NT2/D1 (cell line): ENCODE results near the gene LRRC34.
A peak's percentile ranks its signal among the peaks of the same experiment; 100 is the strongest.

Experiments
- DNase-seq: peaks from one replicate; pipeline ENCODE4 v3.0.0-alpha.2; 2011; ENCODE audit warnings: low read depth, low spot score
- H3K27me3 ChIP-seq: 2 replicates; pipeline ENCODE4 v1.6.0; 2011; ENCODE audit warnings: mild to moderate bottlenecking; ENCODE audit not compliant: insufficient read length, insufficient read depth
- H3K36me3 ChIP-seq: 2 replicates; pipeline ENCODE4 v1.6.1; 2011; ENCODE audit warnings: mild to moderate bottlenecking, low read length, mixed read lengths; ENCODE audit not compliant: insufficient read depth, insufficient read length
- H3K4me1 ChIP-seq: 2 replicates; pipeline ENCODE4 v1.5.1; 2011; ENCODE audit not compliant: insufficient read depth, insufficient read length
- H3K4me3 ChIP-seq: 2 replicates; pipeline ENCODE4 v1.5.1; 2011; ENCODE audit warnings: low read depth; ENCODE audit not compliant: insufficient read length
- H3K9ac ChIP-seq: 2 replicates; pipeline ENCODE4 v1.6.0; 2011; ENCODE audit warnings: low read depth; ENCODE audit not compliant: insufficient read length
- H3K9me3 ChIP-seq: 2 replicates; pipeline ENCODE4 v1.5.1; 2011; ENCODE audit warnings: mild to moderate bottlenecking, low read length; ENCODE audit not compliant: insufficient read depth
- SUZ12 ChIP-seq: IDR thresholded peaks from 2 replicates; pipeline ENCODE4 v1.6.1; 2011; ENCODE audit not compliant: insufficient read length, insufficient read depth; ENCODE audit errors: extremely low read depth
- YY1 ChIP-seq: IDR thresholded peaks from 2 replicates; pipeline ENCODE4 v1.6.1; 2011; ENCODE audit not compliant: insufficient read length, insufficient read depth
- ZNF274 ChIP-seq: IDR thresholded peaks from 2 replicates; pipeline ENCODE4 v1.6.1; 2011; ENCODE audit warnings: mild to moderate bottlenecking, low read depth, low read length

The LRRC34 gene

DNA sequence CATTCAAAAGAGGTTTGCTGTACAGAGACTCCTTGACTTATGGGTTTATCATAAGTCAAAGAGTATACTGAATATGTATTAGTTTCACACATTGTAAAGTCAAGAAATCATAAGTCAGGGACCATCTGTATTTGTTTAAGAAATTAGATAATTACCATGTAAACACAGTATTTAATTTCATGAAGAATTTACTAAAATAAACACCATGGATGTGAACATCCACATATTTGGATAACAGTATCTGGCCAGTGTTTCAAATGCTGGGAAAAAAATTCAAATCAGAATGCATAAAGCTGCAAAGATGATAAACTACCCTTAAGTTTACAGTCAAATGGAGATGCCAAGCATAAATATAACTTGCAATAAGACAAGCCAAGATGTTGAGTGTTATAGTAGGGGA lies 22.5 kb downstream of the LRRC34 start:
- Histone ChIP-seq H3K36me3 (peaks cover 56% of the 10 kb centered on the region), H3K9me3 (no peaks in the 10 kb centered on the region), H3K27me3 (no peaks in the 10 kb centered on the region), H3K4me3 (no peak overlapping the region), H3K9ac (no peak overlapping the region), H3K4me1 (no peaks in the 10 kb centered on the region)
- TF ChIP-seq YY1: no peak
- no peak for TF ChIP-seq ZNF274
- TF ChIP-seq SUZ12: no peak
- DNase-seq: no peak

DNA sequence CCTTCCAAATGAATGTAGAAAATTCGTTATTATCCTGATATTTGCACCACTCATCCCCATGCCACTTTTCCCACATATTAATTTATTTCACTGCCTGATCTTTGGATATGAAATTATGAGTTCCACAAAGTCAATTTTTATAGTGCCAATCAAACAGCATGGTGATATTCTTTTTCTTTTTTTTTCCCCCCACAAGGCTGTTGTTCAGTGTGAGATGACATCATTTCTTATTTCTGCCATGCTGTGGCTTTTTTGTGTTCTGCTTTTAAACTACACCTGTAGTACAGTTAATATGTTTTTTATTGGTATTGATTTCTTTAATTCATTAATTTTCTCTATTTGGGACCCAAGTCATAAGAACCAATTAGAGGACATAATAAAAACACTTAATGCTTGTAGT lies 24.9 kb downstream of the LRRC34 start:
- no peak overlapping the region for H3K4me3 ChIP-seq
- H3K27me3 ChIP-seq: no peaks in the 10 kb centered on the region
- no peaks in the 10 kb centered on the region for H3K4me1 ChIP-seq
- H3K9me3 ChIP-seq: no peaks in the 10 kb centered on the region
- peaks cover 76% of the 10 kb centered on the region for H3K36me3 ChIP-seq
- no peak for TF ChIP-seq YY1
- no peak for TF ChIP-seq ZNF274
- no peak for TF ChIP-seq SUZ12
- no peak overlapping the region for H3K9ac ChIP-seq
- no peak for DNase-seq

DNA sequence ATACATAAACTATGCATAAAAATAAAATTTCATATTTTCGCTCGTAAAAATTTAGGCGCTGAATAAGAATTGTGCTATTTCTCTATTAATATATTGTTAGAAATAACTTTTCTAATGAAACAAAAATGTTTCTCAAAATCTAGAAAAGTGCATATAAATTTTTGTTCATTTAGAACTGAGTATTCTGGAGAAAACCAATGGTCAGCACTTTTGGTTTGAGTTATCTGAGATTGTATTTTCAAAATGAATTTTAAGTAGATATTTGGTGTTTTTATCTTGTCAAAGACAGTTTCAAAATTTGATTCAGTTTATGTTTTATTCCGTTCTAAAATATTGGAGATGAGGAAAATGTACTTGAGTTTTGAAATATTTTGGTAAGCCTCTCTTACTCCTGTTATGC lies 25.6 kb downstream of the LRRC34 start:
- TF ChIP-seq SUZ12 (no peak), ZNF274 (no peak), YY1 (no peak)
- no peaks in the 10 kb centered on the region for H3K9me3 ChIP-seq
- H3K9ac ChIP-seq: no peak overlapping the region
- no peak for DNase-seq
- no peaks in the 10 kb centered on the region for H3K4me1 ChIP-seq
- peaks cover 78% of the 10 kb centered on the region for H3K36me3 ChIP-seq
- H3K27me3 ChIP-seq: no peaks in the 10 kb centered on the region
- no peak overlapping the region for H3K4me3 ChIP-seq

DNA sequence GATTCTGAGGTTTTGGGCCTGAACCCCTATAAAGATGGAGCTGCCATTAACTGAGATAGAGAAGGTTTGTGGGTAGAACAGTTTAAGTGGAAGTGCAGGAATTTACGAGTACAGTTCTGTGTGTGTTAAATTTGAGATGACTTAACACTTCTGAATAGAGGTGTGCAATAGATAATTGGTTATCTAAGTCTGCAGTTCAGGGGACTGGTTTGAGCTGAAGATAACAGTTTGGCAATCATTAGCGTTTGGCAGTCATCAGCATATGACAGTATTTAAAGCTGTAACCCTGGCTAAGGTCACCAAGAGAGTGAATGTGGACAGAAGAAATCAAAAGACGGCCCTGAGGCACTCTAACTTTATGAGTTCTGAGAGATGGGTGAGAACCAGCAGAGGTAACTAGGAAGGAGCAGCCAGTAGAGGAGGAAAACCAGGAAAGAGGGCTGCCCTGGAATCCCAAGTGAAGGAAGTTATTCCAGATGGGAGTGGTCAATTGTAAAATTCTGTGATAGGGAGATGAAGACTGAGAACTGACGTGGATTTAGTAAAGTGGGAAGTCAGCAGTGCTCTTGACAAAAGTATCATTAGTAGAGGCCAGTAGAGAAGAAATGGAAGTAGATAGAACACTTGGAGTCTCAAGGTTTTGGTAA lies 31.4 kb downstream of the LRRC34 start:
- no peaks in the 10 kb centered on the region for H3K4me1 ChIP-seq
- no peaks in the 10 kb centered on the region for H3K27me3 ChIP-seq
- H3K9ac ChIP-seq: no peak overlapping the region
- no peak overlapping the region for H3K4me3 ChIP-seq
- TF ChIP-seq ZNF274 (no peak), SUZ12 (no peak), YY1 (no peak)
- H3K9me3 ChIP-seq: no peaks in the 10 kb centered on the region
- no peak for DNase-seq
- H3K36me3 ChIP-seq: peaks cover 98% of the 10 kb centered on the region

DNA sequence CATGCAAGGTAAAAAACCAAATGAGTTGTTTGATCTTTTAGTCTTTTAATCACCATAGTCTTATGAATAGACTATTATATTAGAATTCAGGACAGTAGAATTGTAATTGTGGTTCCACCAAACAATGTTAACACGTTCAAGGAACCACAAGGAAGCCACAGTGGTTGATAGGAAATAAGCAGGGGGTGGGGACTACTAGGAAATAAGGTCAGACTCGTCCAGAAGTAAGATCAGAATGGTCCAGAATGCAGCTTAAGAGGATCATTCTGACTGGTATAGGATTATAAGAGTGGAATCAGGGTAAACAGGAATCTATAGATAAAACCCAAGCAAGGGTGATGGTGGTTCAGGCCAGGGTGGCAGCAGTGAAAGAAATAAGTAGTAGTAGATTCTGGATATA lies 32.0 kb downstream of the LRRC34 start:
- Histone ChIP-seq H3K9ac (no peak overlapping the region), H3K27me3 (no peaks in the 10 kb centered on the region), H3K36me3 (peaks cover 98% of the 10 kb centered on the region), H3K4me3 (no peak overlapping the region), H3K4me1 (no peaks in the 10 kb centered on the region), H3K9me3 (no peaks in the 10 kb centered on the region)
- DNase-seq: no peak
- TF ChIP-seq ZNF274 (no peak), SUZ12 (no peak)

DNA sequence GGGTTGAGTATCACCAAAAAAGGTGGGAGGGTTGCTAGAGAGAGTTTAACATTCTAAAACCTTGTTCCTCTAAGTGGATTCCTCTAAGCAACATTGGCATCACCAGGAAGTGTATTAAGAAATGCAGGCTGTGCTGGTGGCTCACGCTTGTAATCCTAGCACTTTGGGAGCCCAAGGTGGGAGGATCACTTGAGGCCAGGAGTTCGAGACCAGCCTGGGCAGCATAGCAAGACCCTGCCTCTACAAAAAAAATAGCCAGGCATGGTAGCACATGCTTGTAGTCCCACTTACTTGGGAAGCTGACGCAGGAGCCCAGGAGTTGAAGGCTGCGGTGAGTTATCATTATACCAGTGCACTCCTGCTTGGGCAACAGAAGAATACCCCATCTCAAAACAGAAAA lies 34.9 kb downstream of the LRRC34 start:
- H3K4me3 ChIP-seq: no peak overlapping the region
- H3K27me3 ChIP-seq: no peaks in the 10 kb centered on the region
- H3K36me3 ChIP-seq: peaks cover 90% of the 10 kb centered on the region
- H3K9ac ChIP-seq: no peak overlapping the region
- H3K9me3 ChIP-seq: no peaks in the 10 kb centered on the region
- TF ChIP-seq YY1 (no peak), ZNF274 (no peak), SUZ12 (no peak)
- H3K4me1 ChIP-seq: no peaks in the 10 kb centered on the region
- no peak for DNase-seq

DNA sequence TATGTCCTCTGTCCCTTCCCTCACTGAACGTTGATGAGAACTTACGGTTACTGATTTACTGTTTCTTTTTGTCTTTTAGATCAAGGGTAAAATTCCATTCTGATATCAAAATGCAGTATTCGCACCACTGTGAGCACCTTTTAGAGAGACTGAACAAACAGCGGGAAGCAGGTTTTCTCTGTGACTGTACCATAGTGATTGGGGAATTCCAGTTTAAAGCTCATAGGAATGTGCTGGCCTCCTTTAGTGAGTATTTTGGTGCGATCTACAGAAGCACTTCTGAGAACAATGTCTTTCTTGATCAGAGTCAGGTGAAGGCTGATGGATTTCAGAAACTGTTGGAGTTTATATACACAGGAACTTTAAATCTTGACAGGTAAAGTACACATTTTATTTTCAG lies 38.5 kb downstream of the LRRC34 start:
- Histone ChIP-seq H3K9ac (peak overlapping the region; percentile 100), H3K9me3 (no peaks in the 10 kb centered on the region), H3K36me3 (peaks cover 53% of the 10 kb centered on the region), H3K27me3 (no peaks in the 10 kb centered on the region), H3K4me1 (no peaks in the 10 kb centered on the region), H3K4me3 (peak overlapping the region; percentile 100)
- DNase-seq: no peak
- no peak for TF ChIP-seq SUZ12
- no peak for TF ChIP-seq ZNF274
- no peak for TF ChIP-seq YY1
